Fibroblast of skin of left biceps (primary cell): ENCODE results near the gene PHLDB2.

Experiments
- DNase-seq, 2 experiments: peaks; one replicate each; pipeline ENCODE4 v3.0.0-alpha.2; 2013; ENCODE audit warnings: low read depth in 2 of 2

Gene PHLDB2

DNA sequence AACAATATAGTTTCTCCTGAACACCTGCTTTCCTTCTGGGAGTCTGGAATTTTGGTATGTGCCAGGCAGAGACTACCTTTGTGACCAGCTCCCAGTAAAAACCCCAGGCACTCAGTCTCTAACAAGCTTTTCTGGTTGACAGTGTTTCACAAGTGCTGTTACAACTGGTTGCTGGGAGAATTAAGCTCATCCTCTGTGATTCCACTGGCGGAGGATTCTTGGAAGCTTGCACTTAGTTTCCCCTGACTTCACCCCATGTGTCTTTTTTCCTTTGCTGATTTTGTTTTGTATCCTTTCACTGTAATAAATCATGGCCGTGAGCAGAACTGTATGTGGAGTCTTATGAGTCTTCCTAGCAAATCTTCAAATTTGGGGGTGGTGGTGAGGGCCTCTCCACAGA is 134.0 kb downstream of the PHLDB2 start:
- no peak for DNase-seq

DNA sequence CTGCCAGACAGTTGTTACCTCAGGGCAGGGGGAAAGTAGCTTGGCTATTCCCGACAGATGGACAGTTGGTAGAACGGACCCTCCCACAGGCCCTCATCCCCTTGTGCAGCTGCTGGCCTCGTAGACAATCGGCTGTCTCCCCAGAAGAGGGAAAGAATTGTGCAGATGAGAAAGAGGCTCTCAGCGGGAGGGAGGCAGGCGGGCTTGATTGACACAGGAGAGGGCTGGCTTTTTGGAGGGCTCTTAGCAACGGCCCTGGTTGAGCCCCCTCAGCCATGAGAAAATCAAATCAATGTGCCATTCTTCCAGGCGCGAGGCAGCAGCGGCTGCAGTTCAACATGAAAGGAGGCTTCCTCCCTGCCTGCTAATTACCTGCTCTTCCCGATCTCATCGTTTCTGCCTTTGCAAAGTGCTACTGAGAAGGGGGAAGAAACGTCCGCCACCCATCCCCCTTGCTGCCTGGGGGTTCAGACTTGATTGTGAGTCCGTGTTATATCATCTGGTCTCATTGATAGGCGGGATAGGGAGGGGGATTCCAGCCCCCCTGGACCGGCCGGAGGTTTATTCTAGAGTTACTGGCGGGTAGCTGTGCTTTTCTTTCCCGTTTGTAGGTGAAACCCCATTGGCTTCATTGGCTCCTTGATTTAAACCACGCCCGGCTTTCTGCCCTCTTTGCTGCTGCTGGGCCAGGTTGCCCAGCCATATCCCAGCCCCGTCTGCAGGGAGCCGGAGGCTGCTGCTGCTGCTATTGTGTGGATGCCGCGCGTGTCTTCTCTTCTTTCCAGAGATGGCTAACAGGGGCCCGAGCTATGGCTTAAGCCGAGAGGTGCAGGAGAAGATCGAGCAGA is 139.8 kb downstream of the PHLDB2 start, which contains the start of gene TAGLN3:
Gene TAGLN3, plus strand, starts transcription at position 287 of the 848 bp plus-strand sequence. Its CDS starts 501 bp downstream, at position 788.
- no peak for DNase-seq

GRCh38 chr3:111999484-112000324 is 140.6 kb downstream of the PHLDB2 start:
- no peak for DNase-seq

DNA sequence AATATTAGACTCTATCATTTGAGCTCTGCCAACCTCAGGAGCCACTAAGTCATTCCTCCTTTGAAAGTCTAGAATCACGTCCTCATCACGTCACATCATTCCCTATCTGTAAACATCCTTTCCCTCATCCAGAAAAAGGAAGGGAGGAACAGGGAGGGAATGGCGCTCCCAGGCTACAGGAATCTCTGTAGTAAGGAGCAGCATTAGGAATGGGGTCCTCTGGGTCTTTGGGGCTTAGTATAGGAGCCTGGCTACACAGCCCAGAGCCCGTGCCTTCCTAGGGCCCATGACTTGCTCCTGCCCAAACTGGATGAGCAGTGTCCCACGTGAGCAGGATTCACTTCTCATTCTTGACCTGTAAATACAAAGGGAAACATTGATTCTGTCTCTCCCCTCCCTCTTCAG is 141.3 kb downstream of the PHLDB2 start:
- DNase-seq: no peak

GRCh38 chr3:112000966-112001365 is 141.9 kb downstream of the PHLDB2 start:
- no peak for DNase-seq

- no peak for DNase-seq
Measured at GRCh38 chr3:112001526-112001925, 142.5 kb downstream of the PHLDB2 start.

DNA sequence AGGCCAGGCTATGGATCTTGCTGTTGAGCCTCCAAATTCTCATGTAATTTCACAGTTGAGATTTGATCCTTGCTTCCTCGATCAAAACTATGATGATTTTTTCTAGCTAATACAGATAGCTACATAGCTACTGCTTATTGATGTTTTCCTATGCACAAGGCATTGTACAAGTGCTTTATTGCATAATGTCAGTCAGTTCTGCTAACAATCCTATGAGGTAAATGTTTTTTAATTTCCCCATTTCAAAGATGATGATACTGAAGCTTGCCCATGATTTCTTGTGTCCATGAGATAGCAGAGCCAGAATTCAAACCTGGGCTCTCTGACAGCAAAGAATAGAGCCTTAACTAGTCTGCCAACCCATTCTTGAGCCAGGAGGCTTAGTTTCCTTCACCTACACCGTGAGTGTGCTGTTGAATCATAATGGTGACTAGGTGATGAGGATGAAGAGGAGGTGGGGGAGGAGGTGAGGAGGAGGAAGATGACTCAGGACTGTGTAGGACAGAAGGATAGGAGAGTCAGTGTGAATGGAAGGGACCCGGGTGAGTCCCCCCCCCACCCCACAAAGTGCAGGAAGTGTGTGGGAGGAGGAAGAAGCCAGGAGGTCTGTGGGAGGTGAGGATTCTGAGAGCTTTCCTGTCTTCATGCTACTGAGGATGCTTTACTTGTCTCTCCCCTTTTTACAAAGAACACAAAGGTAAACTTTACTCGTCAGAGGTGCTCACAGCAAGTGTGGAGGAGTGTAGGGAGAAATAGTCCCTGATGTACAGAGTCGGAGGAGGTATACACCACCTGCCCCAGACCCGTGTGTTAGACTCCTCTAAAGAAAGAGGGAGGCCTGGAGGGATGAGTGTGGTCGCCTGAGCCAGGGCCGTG is 143.3 kb downstream of the PHLDB2 start:
- DNase-seq: no peak

GRCh38 chr3:112003321-112004080 is 144.4 kb downstream of the PHLDB2 start:
- DNase-seq: no peak

DNA sequence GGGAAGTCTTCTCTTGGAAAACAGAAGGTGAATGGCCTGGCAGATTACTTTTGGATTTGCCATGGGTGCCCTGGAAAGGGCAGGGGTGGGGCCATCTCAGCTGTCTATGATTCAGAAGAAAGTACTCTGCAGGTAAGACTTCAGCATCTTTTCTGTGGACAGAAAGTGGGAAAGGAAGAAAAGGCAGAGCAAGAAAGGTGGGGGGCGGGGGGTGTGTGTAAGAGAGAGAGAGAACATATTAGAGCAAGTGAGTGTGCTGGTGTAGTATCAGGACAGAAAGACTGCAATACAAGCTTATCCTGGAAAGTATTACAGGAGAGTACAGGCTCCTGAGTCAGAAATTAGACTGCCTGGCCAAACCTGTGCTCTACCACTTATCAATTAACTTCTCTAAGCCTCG is 145.1 kb downstream of the PHLDB2 start:
- no peak for DNase-seq

- DNase-seq: no peak
Measured at GRCh38 chr3:112004669-112005068, 145.6 kb downstream of the PHLDB2 start.

DNA sequence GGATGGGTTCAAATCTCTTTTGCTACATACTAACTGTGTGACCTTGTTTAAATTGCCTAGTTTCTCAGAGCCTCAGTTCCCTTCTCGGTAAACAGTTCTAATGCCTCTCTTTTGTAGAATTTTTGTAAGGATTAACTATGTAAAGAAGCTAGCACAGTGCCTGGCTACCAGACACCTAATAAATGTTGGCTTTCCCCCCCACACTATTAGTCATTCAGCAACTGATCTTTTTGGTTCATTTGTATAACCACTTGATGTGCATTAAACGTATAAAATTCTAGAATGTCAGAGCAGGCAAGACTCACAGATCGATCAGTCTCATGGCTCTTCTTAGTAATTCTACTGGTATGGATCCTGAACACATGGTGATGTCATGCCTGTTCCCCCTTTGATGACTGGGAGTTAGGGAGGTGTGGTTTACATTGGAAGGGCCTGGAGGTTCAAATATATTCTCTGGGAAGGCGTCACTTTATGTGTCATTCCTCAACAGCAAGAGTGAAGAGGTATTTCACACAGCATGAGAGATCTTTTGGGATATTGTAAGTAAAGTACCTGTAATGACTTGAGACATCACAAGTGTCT is 146.1 kb downstream of the PHLDB2 start:
- DNase-seq: no peak

GRCh38 chr3:112007633-112008032 is 148.6 kb downstream of the PHLDB2 start:
- peak; percentile 70 to 72 for DNase-seq

DNA sequence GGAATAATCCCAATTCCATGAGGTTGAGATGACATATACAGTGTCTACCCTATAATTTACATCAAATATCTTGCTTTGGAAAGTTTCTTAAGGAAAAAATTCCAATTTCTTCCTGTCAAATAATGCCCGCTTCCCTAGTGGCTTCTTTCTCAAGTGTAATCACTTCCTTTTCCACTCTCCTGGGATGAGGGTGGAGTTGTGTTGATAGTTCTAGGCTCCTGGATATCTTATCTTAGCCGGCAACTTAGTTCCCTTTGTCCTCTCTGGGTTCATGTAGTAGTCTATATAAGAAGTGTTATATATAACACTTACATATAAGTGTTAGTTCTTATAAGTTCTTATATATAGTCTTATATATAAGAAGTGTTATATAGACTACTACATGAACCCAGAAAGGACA is 150.6 kb downstream of the PHLDB2 start:
- no peak for DNase-seq

DNA sequence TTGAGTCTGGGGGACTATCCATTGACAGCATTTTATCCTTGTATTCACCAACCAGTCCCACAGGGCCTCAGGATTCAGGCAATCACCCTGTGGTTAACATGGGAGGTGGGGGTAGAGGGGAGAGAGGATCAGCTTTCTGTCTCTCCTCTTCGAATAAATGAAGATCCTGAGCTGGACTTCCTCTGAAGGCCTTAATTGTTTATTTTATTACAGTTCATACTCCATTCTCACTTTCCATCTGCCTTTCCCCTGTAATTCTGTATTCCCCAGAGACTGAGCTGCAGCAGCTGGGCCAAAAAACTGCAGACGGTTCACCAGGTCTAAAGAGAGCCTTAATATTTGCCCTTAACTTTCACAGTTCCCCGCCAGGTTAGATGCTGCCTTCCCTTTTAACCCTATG is 151.6 kb downstream of the PHLDB2 start:
- no peak for DNase-seq

- no peak for DNase-seq
Measured at GRCh38 chr3:112011376-112011940, 152.4 kb downstream of the PHLDB2 start.

GRCh38 chr3:112012205-112012992 is 153.3 kb downstream of the PHLDB2 start:
- DNase-seq: no peak

- DNase-seq: peak; percentile 27 to 32
Measured at GRCh38 chr3:112013058-112013783, 154.2 kb downstream of the PHLDB2 start.

DNA sequence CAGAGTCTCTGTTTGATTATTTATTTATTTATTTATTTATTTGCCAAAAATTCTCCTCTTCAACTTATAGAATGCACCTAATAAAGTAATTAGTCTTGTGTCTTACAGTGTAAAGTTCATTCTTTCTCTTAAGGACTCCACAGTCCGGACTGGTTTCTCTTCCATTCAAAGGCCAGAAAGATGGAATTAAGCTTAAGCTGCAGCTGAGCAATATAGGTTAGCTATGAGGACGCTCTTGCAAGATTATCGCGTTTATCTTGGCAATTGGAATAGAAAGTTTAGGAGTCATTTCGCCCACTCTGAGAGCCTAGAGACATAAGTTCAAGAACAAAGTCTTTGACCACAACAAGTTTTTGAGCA is 154.7 kb downstream of the PHLDB2 start:
- DNase-seq: no peak

DNA sequence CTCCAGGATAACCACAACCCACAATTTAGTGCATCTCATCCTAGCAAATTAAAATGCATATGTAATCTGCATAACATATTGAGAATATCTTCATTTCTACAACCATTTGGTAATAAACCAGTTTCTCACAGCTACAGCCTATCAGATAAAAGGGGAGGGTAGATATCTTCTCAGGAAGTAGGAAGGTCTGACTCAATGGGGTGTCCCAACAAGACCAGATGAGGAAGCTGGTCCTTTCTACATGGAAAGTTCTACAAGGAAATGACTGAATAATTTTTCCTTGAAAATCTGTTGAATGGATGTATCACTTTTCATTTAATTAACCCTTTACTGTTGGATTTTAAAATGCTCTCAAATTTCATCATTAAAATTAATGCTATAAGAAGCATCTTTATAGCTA is 158.0 kb downstream of the PHLDB2 start:
- no peak for DNase-seq
